ENCODE measurements around the gene PHF20.

DNA sequence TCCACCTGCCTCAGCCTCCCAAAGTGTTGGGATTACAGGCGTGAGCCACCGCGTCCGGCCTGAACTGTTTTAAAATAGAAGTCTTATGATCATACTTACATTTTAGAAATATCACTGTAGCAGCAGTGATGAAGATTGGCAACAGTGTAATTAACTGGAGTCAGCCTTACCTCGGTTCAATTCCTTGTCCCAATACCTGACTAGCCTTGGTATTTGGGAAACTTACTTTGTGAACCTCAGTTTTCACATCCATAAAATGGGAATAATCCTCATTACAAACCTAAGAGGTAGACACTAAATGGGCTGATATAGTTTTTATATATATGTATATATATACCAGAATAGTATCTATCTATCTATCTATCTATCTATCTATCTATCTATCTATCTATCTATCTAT is 19.3 kb downstream of the PHF20 start:
- no peak for TF ChIP-seq SUZ12 (IDR thresholded peaks at IDR 0.05; ENCODE audit: extremely low read depth, insufficient read depth, insufficient read length)
- no peak for TF ChIP-seq YY1 (IDR thresholded peaks at IDR 0.05; ENCODE audit: insufficient read depth, insufficient read length)
- no peak for TF ChIP-seq ZNF274 (IDR thresholded peaks at IDR 0.05; ENCODE audit: low read depth, low read length)
